Measurements from ENCODE around the gene DUOX2.
"Not testable (repeated sequence)": the region's sequence is repeated elsewhere in the genome, so short reads cannot be mapped to it uniquely, and the experiment has no call there.

The DUOX2 gene

GRCh38 chr15:45104170-45104569 lies 9.8 kb downstream of the DUOX2 start:
- in situ Hi-C loops (cut with HindIII; ENCODE audit: low sequenced_read_pairs), result not testable (repeated sequence)

DNA sequence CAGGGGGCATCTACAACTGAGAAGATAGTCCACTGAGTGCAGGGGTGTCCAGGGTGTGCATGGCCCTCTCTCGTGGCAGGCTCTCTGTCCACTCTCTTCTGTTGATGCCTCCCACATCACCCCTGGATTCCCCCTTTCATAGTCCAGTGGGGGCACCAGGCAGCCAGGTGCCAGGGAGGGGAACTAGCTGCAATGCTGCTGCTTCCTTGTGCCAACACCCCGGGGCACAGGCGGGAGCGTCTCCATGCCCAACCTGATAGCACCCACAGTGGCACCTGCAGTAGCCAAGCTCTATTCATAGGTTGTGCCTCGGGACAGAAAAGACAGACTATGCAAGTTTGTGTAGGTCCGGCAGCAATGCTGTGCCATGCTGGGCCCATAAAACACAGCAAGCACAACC lies 11.7 kb downstream of the DUOX2 start:
- in situ Hi-C loops (cut with HindIII; ENCODE audit: low sequenced_read_pairs), result no loop called here

GRCh38 chr15:45101749-45102148 lies 12.2 kb downstream of the DUOX2 start:
- in situ Hi-C loops (cut with HindIII; ENCODE audit: low sequenced_read_pairs), result no loop called here

DNA sequence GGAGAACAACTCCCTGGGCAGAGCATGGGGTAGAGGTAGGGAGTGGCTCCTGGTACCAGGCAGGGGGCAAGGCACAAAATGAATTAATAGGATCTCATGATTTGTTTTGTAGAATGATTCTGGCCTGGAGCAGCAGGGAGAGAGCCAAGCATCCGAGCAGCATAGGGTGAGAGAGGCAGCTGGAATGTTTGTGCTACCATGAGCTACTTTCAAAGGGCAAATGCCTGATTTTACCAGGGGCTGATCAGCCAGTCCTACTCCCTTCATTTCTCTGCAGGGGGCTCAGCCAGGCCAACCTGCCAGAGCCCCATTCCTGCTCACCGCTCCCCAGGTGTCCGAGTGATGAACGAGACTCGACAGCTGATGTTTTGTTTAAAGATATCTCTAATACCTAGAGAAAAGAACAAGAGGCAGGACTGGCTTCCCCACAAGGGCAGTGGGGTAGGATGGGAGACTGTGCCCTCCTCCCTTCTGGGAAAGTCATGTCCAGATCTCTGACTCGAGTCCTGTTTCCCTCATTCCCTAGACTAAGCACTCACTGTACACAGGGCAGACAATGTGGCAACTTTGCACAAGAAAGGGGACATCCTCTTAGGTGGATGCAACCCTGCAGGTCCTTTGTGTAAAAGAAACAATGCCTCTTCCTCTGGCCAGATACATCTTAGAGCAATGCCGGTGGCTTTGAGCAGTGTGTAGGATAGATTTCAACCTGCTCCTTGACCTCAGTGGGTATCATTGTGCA lies 12.9 kb downstream of the DUOX2 start:
- in situ Hi-C loops (cut with HindIII; ENCODE audit: low sequenced_read_pairs), result no loop called here

- in situ Hi-C loops (cut with HindIII; ENCODE audit: low sequenced_read_pairs), result no loop called here
Observed at GRCh38 chr15:45099549-45100165, 14.3 kb downstream of the DUOX2 start.

DNA sequence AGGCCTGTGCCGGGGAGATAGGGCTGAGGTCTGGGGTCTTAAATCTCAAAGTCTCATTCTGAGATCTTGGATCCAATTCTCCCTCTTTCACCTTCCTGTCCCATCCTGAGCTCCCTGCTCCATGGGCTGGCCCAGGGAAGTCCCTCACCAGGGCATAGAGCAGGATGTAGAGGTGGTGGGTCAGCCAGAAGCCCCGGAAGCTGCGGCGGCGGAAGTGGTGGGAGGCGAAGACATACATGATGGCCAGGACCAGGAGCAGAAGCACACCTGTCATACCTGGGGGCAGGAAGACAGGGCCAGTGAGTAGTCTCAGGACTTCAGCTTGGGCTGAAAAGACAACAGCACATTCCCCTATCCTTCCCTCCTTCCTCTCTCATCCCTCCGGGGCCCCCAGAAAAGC lies 16.5 kb downstream of the DUOX2 start:
- in situ Hi-C loops (cut with HindIII; ENCODE audit: low sequenced_read_pairs), result no loop called here

- in situ Hi-C loops (cut with HindIII; ENCODE audit: low sequenced_read_pairs), result no loop called here
Observed at GRCh38 chr15:45095661-45096060, 18.3 kb downstream of the DUOX2 start.

DNA sequence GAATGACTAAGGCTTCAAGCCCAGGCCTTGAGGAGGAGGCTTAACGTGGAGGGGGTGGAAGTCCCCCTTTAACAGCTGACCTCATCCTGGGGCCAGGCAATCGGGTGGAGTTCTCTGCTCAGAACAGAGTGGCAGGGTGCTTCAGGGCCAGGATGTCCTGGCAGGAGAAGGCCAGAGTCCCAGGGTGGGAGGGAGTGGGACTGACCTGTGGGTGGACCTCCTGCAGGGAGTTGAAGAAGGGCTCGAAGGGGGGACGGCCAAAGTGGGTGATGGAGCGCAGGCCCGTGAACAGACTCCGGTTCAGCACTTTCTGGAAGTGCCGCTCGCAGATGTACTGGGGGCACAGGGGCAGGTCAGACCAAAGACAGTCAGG lies 19.6 kb downstream of the DUOX2 start:
- in situ Hi-C loops (cut with HindIII; ENCODE audit: low sequenced_read_pairs), result no loop called here

DNA sequence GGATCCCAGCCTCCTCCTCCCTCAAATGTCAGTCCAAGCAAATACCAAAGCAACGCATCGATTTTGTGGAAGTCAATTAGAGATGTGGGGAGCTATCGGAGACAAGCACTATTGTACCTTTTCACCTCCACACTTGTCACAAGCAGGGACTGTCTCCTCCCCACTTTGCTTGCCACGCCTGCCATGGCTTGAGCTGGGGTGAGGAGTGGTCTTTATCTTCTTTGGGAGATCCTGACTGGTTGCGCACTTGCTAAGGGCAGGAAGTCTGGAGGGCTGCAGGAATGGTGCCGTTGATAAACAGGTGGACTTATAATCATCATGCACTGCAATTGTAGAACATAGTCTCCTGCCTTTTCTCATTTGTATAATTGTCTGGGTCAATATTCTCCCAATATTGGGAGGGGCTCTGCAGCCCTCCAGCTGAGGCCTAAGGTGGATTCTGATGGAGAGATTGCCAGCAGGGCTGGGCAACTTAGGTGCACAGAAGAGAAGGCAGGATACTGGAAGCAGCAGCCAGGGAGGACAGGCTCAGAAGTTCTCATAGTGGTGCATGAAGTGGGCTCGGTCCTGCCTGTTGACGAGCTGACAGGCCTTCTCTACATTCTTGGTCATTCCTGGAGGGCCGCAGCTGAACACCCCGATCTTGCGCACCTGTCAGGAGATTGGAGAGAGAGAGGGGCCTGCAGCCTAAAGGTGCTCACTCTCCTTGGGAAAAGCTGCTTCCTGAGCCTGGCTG lies 20.2 kb downstream of the DUOX2 start:
- in situ Hi-C loops (cut with HindIII; ENCODE audit: low sequenced_read_pairs), result no loop called here

DNA sequence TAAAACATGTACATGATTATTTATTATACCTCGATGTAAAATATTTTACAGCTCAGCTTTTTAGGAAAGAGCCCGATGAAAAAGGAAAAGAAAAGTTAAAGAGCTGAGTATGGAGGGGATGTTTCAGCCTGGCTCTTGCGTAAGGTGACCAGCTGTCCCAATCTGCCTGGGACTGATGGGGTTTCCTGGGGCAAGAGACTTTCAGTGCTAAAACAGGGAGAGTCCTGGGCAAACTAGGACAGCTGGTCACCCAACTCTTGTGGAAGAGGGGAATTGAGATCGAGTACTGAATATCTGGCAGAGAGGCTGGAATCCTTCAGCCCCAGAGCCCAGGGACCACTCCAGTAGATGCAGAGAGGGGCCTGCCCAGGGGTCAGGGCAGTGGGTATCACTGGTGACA lies 21.0 kb downstream of the DUOX2 start:
- in situ Hi-C loops (cut with HindIII; ENCODE audit: low sequenced_read_pairs), result no loop called here

DNA sequence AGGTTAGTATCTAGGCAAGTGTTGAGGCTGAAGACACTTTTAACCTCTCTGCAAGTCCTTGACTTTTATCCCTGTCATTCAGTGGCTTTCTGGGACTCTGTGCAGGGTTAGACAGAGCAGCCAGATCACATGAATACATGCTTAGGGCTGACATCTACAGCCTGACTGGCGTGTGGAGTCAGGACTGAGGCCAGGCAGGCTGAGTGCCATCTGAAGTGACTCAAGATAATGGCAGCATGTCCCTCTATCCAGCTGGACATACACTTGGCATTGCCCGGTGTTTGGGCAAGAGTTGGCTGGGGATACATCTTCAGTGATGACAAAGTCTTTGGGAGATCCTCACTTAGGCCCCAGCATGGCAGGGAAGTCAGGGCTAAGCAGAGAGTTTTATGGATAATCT lies 22.4 kb downstream of the DUOX2 start:
- in situ Hi-C loops (cut with HindIII; ENCODE audit: low sequenced_read_pairs), result no loop called here

- in situ Hi-C loops (cut with HindIII; ENCODE audit: low sequenced_read_pairs), result no loop called here
Observed at GRCh38 chr15:45091161-45091560, 22.8 kb downstream of the DUOX2 start.

- in situ Hi-C loops (cut with HindIII; ENCODE audit: low sequenced_read_pairs), result no loop called here
Observed at GRCh38 chr15:45089712-45090373, 24.1 kb downstream of the DUOX2 start.

DNA sequence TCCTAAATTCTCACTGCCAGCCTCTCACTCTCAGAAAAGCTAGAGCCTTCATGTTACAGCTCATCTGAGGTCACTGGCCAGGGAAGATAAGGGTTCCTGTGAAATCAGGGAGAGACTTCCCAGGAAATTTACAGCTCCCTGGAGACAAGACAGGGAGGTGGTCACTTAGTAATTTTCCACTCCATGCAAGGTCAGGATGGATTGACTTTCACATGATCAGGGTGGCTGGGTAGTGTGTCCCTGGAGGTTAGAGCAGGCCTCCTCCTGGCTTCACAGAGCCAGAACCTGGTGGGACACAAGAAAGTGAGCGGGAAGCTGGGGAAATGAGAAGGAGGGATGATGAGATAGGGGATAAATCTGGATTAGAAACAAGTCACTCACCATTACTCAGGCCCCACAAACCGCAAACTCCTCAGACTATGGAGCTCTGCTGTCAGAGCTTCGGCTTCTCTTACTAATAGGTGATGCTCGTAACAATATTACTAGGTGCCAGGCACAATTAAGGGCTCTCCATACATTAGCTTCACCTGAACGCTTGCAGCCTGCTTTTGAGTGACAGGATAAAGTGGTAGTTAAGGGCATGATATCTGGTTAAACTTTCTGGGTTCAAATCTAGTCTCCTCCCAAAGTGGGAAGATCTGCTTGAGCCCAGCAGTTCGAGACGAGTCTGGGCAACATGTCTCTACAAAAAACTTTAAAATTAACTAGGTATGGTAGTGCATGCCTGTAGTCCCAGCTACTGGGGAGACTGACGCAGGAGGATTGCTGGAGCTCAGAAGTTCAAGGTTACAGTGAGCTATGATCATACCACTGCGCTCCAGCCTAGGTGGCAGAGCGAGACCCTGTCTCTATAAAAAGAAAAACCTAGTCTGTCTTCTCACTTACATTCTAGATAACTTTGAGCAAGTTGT lies 24.9 kb downstream of the DUOX2 start:
- in situ Hi-C loops (cut with HindIII; ENCODE audit: low sequenced_read_pairs), result no loop called here

GRCh38 chr15:45087513-45087912 lies 26.5 kb downstream of the DUOX2 start:
- in situ Hi-C loops (cut with HindIII; ENCODE audit: low sequenced_read_pairs), result no loop called here

DNA sequence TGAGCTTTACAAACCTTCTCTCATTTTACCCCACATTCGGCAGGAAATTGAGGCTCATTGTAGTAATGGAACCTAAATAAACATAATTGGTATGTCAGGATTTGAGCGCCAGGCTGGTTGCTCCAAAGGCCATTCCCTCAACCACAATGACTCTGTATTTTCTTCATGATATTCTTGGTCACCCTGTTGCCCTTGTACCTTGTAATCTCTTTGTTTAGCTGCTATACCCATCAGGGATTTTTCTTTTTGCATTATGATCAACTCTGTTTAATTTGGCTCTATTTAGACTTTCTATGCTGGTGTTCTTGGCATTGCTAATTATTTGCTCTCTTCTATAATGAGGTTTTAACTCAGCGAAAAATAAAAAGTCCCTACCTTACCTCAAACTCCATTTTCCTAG lies 29.8 kb downstream of the DUOX2 start:
- in situ Hi-C loops (cut with HindIII; ENCODE audit: low sequenced_read_pairs), result no loop called here

DNA sequence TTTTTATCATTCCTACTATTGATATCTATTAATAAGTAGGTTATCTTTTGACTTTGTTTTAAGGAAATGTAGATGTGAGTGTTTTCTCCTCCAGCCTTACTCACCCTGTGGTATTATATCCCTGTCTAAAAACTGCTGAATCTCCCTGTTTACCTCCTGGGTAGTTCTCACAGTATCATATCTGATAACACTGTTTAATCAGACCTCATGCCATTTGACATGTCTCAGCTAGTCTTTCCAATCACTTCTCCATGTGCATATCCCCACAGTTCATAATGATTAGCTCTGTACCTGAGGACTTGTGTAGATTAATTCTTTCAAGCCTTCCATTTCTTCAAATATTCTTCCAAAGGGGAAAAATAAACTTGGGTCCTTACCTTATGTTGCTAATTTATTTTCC lies 30.7 kb downstream of the DUOX2 start:
- in situ Hi-C loops (cut with HindIII; ENCODE audit: low sequenced_read_pairs), result no loop called here

GRCh38 chr15:45082412-45082811 lies 31.6 kb downstream of the DUOX2 start:
- in situ Hi-C loops (cut with HindIII; ENCODE audit: low sequenced_read_pairs), result not testable (repeated sequence)

- in situ Hi-C loops (cut with HindIII; ENCODE audit: low sequenced_read_pairs), result not testable (repeated sequence)
Observed at GRCh38 chr15:45080593-45080992, 33.4 kb downstream of the DUOX2 start.

DNA sequence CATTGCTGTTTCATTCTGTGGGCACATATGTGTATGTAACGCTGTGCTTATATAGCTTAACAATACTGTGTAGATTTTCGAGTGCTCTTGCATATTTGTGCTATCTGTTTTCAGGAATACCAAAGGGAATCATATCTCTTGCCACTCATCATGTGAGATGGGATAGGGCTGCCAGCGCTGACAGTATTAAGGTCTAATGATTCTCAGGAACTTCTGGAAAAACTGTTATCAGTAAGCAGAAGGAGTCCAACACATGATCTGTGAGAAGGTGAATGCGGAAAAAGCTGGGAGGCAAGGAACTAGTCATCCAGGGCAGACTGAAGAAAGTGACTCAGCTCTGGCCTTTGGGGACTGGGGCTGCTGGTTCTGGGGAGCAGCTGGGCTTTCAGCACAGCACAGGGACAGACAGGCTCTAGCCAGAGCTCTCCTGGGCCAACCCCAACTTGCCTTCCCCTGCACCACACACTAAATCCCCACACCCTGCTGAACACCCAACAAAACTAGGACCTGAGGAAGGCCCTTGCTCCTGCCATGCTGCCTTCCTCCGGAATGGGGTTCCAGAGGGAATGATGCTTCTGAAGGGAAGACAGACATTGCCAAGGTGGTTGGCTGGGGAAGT lies 34.2 kb downstream of the DUOX2 start:
- in situ Hi-C loops (cut with HindIII; ENCODE audit: low sequenced_read_pairs), result not testable (repeated sequence)

Measured in DLD1 (cell line).